Parathyroid adenoma (tissue), 2 donors: ENCODE results near the gene CLSTN2.

Experiments used
- H2AFZ ChIP-seq: fragments of 300-600 bp; sonication (generic); one replicate; pipeline ENCODE4 v1.7.0; 2017; ENCODE audit warnings: antibody characterized with exemption, mild to moderate bottlenecking
- H3K27ac ChIP-seq: fragments of 300-600 bp; sonication (generic); one replicate; pipeline ENCODE4 v1.7.0; 2017
- H3K27me3 ChIP-seq: fragments of 300-600 bp; sonication (generic); one replicate; pipeline ENCODE4 v1.7.0; 2017; ENCODE audit warnings: low read length; ENCODE audit not compliant: control insufficient read depth, insufficient read depth
- H3K36me3 ChIP-seq: fragments of 300-600 bp; sonication (generic); one replicate; pipeline ENCODE4 v1.7.0; 2017; ENCODE audit warnings: low read length; ENCODE audit not compliant: control insufficient read depth, insufficient read depth
- H3K4me1 ChIP-seq: fragments of 300-600 bp; sonication (generic); one replicate; pipeline ENCODE4 v1.7.0; 2017; ENCODE audit warnings: control low read depth
- H3K4me2 ChIP-seq: fragments of 300-600 bp; sonication (generic); one replicate; pipeline ENCODE4 v1.7.0; 2017; ENCODE audit warnings: low read length
- H3K4me3 ChIP-seq: fragments of 300-600 bp; sonication (generic); one replicate; pipeline ENCODE4 v1.7.0; 2017; ENCODE audit warnings: low read depth, low read length
- H3K79me2 ChIP-seq: fragments of 300-600 bp; sonication (generic); one replicate; pipeline ENCODE4 v1.7.0; 2017; ENCODE audit warnings: control low read depth
- H3K9ac ChIP-seq: fragments of 300-600 bp; sonication (generic); one replicate; pipeline ENCODE4 v1.7.0; 2017; ENCODE audit warnings: mild to moderate bottlenecking
- H3K9me3 ChIP-seq: fragments of 300-600 bp; sonication (generic); one replicate; pipeline ENCODE4 v1.7.0; 2017; ENCODE audit warnings: low read length; ENCODE audit not compliant: control insufficient read depth
- CTCF ChIP-seq: fragments of 300-600 bp; sonication (generic); IDR thresholded peaks from one replicate; pipeline ENCODE4 v1.7.0; 2017; ENCODE audit warnings: antibody characterized with exemption, mild to moderate bottlenecking
- donor health status: primary hyperparathyroidism.

The CLSTN2 gene

GRCh38 chr3:139916271-139916670 is 18.7 kb upstream of the CLSTN2 start:
- H3K36me3 ChIP-seq = no peaks in the 10 kb centered on the region
- no peaks in the 10 kb centered on the region for H3K79me2 ChIP-seq
- no peaks in the 10 kb centered on the region for H3K9me3 ChIP-seq
- no peak for TF ChIP-seq CTCF
- no peaks in the 10 kb centered on the region for H3K4me1 ChIP-seq
- no peak overlapping the region for H3K4me3 ChIP-seq
- no peaks in the 10 kb centered on the region for H3K27me3 ChIP-seq
- H3K9ac ChIP-seq = no peak overlapping the region
- no peak overlapping the region for H2AFZ ChIP-seq
- H3K27ac ChIP-seq = no peak overlapping the region
- H3K4me2 ChIP-seq = no peak overlapping the region

GRCh38 chr3:139917226-139917785 is 17.7 kb upstream of the CLSTN2 start:
- no peaks in the 10 kb centered on the region for H3K27me3 ChIP-seq

GRCh38 chr3:139928708-139929505 is 6.1 kb upstream of the CLSTN2 start:
- H3K9me3 ChIP-seq = no peaks in the 10 kb centered on the region
- no peak overlapping the region for H3K4me3 ChIP-seq
- H3K4me2 ChIP-seq = no peak overlapping the region
- no peaks in the 10 kb centered on the region for H3K36me3 ChIP-seq
- H3K27ac ChIP-seq = no peak overlapping the region
- H3K79me2 ChIP-seq = no peaks in the 10 kb centered on the region
- H3K27me3 ChIP-seq = no peaks in the 10 kb centered on the region
- no peak overlapping the region for H3K9ac ChIP-seq
- no peak overlapping the region for H2AFZ ChIP-seq
- no peak for TF ChIP-seq CTCF
- H3K4me1 ChIP-seq = no peaks in the 10 kb centered on the region

More at GRCh38 chr3:139917226-139917785, 17.7 kb upstream of the CLSTN2 start:
- H3K9ac ChIP-seq = no peak overlapping the region
- no peaks in the 10 kb centered on the region for H3K4me1 ChIP-seq
- no peak overlapping the region for H2AFZ ChIP-seq
- no peak overlapping the region for H3K27ac ChIP-seq
- TF ChIP-seq CTCF = no peak
- no peak overlapping the region for H3K4me3 ChIP-seq
- no peak overlapping the region for H3K4me2 ChIP-seq
- no peaks in the 10 kb centered on the region for H3K36me3 ChIP-seq
- no peaks in the 10 kb centered on the region for H3K79me2 ChIP-seq
- H3K9me3 ChIP-seq = no peaks in the 10 kb centered on the region

- Histone ChIP-seq H2AFZ (no peak overlapping the region), H3K36me3 (no peaks in the 10 kb centered on the region)
Observed at GRCh38 chr3:139930211-139930610, 4.8 kb upstream of the CLSTN2 start.

More at GRCh38 chr3:139930211-139930610, 4.8 kb upstream of the CLSTN2 start:
- no peak overlapping the region for H3K4me2 ChIP-seq
- no peak overlapping the region for H3K27ac ChIP-seq
- H3K9me3 ChIP-seq = no peaks in the 10 kb centered on the region
- H3K27me3 ChIP-seq = peaks cover 4% of the 10 kb centered on the region
- no peak overlapping the region for H3K4me3 ChIP-seq
- H3K79me2 ChIP-seq = no peaks in the 10 kb centered on the region
- no peaks in the 10 kb centered on the region for H3K4me1 ChIP-seq
- no peak overlapping the region for H3K9ac ChIP-seq
- TF ChIP-seq CTCF = no peak
